G401 (cell line): ENCODE measurements around the gene SPIRE1. TPM values are rescaled to one million over a fixed set of nuclear protein-coding genes. Genes with fewer than 3 reads are reported as not detected.

Source experiments
- DNase-seq: peaks from one replicate; pipeline ENCODE4 v3.0.0-alpha.2; 2015; ENCODE audit warnings: low spot score
- in situ Hi-C: cut with HindIII; loops from 2 replicates; pipeline ENCODE4 v1.10.0; 2016; ENCODE audit warnings: low sequenced_read_pairs, mixed read lengths
- total RNA-seq: library from RNA; depleted of rRNA; stranded (reverse); fragments of >200 nt; shearing (Covaris generic); gene quantifications from 2 replicates; pipeline ENCODE4 v1.2.3, GENCODE V29; 2014

The SPIRE1 gene
- total RNA-seq, 1 experiment from 2014 or later = 32.9 TPM

GRCh38 chr18:12470382-12471075, 187.4 kb downstream of the SPIRE1 start:
- in situ Hi-C loops = no loop called here

GRCh38 chr18:12468445-12468844, 189.5 kb downstream of the SPIRE1 start:
- in situ Hi-C loops = no loop called here
- DNase-seq = no peak

More at GRCh38 chr18:12470382-12471075, 187.4 kb downstream of the SPIRE1 start:
- peak; percentile 9 for DNase-seq

GRCh38 chr18:12464731-12465130, 193.2 kb downstream of the SPIRE1 start:
- in situ Hi-C loops = no loop called here
- no peak for DNase-seq

GRCh38 chr18:12463191-12463590, 194.7 kb downstream of the SPIRE1 start:
- no peak for DNase-seq
- in situ Hi-C loops = no loop called here

- in situ Hi-C loops = no loop called here
- DNase-seq = no peak
These were observed 195.7 kb downstream of the SPIRE1 start for GRCh38 chr18:12462242-12462641.

GRCh38 chr18:12461326-12461725, 196.6 kb downstream of the SPIRE1 start:
- no peak for DNase-seq
- in situ Hi-C loops = no loop called here

GRCh38 chr18:12460874-12461273, 197.0 kb downstream of the SPIRE1 start:
- in situ Hi-C loops = no loop called here
- no peak for DNase-seq

- in situ Hi-C loops = no loop called here
- DNase-seq = no peak
These were observed 199.1 kb downstream of the SPIRE1 start for GRCh38 chr18:12458771-12459170.

GRCh38 chr18:12456441-12456840, 201.5 kb downstream of the SPIRE1 start:
- in situ Hi-C loops = no loop called here
- no peak for DNase-seq

GRCh38 chr18:12455496-12455895, 202.4 kb downstream of the SPIRE1 start:
- in situ Hi-C loops = no loop called here
- DNase-seq = peak; percentile 48

- no peak for DNase-seq
- in situ Hi-C loops = no loop called here
These were observed 205.1 kb downstream of the SPIRE1 start for GRCh38 chr18:12452784-12453183.

- in situ Hi-C loops = no loop called here
- DNase-seq = no peak
These were observed 206.5 kb downstream of the SPIRE1 start for GRCh38 chr18:12451428-12451827.

GRCh38 chr18:12449051-12449785, 208.7 kb downstream of the SPIRE1 start:
- DNase-seq = no peak
- in situ Hi-C loops = no loop called here

GRCh38 chr18:12445554-12445953, 212.4 kb downstream of the SPIRE1 start:
- in situ Hi-C loops = no loop called here
- DNase-seq = no peak

- in situ Hi-C loops = no loop called here
These were observed 214.4 kb downstream of the SPIRE1 start for GRCh38 chr18:12443551-12443950.

GRCh38 chr18:12442946-12443345, 215.0 kb downstream of the SPIRE1 start:
- in situ Hi-C loops = no loop called here
- DNase-seq = no peak

More at GRCh38 chr18:12443551-12443950, 214.4 kb downstream of the SPIRE1 start:
- DNase-seq = no peak

GRCh38 chr18:12441475-12442034, 216.4 kb downstream of the SPIRE1 start:
- no peak for DNase-seq
- in situ Hi-C loops = no loop called here

GRCh38 chr18:12438257-12438656, 219.7 kb downstream of the SPIRE1 start:
- DNase-seq = no peak
- in situ Hi-C loops = no loop called here

GRCh38 chr18:12435867-12436266, 222.0 kb downstream of the SPIRE1 start:
- no peak for DNase-seq
- in situ Hi-C loops = no loop called here

GRCh38 chr18:12434541-12434929, 223.4 kb downstream of the SPIRE1 start:
- DNase-seq = no peak
- in situ Hi-C loops = no loop called here
